HG02571 (cell line): ENCODE measurements around the gene MCUB.
"Not testable (repeated sequence)": the region's sequence is repeated elsewhere in the genome, so short reads cannot be mapped to it uniquely, and the experiment has no call there.

ENCODE experiments used
- ATAC-seq: cut with Tn5 transposase; IDR thresholded peaks from one replicate; pipeline ENCODE4 v1.9.1; 2021; ENCODE audit warnings: mild to moderate bottlenecking, moderate library complexity; ENCODE audit not compliant: unreplicated experiment

Gene MCUB

DNA sequence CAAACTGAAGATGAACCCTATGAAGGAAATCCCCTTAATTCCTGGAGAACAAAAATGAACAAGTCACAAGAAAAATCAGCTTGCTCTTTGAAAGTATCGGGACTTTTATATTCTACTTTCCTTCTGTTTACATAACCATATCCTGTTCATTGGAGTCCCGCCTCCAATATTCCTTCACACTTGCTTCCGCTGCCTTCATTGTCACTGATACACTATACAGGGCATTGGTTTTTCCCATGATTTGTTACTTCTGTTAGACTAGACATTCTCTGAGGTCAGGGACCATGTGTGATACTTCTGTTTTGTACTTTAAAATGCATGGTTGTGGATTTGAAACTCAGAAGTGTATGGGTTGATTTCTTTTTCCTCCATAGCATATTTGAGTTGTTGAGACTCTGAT is 18.8 kb downstream of the MCUB start:
- no peak for ATAC-seq

DNA sequence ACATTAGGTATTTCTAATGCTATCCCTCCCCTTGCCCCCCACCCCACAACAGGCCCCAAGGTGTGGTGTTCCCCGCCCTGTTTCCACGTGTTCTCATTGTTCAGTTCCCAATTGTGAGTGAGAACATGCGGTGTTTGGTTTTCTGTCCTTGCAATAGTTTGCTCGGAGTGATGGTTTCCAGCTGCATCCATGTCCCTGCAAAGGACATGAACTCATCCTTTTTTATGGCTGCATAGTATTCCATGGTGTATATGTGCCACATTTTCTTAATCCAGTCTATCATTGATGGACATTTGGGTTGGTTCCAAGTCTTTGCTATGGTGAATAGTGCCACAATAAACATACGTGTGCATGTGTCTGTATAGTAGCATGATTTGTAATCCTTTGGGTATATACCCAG is 20.0 kb downstream of the MCUB start:
- not testable (repeated sequence) for ATAC-seq

DNA sequence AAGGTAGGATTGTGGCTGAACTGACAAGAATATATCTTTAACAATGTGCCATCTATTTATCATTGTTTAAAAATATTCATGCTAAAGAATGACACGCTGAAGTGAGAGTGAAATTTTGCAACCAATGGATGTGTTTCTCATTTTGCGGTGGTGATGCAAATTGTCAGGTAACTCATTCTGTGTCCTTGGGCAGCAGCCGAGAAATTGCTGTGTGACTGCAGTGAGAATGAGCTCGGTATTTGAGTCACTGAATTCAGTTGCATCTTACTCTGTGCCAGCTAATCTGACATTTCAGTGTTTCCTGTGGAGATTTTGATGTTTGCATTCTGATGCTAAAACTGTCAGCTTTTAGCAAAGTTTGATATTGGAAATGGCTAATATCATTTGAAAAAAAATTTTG is 28.1 kb downstream of the MCUB start:
- peak; percentile 90 for ATAC-seq

DNA sequence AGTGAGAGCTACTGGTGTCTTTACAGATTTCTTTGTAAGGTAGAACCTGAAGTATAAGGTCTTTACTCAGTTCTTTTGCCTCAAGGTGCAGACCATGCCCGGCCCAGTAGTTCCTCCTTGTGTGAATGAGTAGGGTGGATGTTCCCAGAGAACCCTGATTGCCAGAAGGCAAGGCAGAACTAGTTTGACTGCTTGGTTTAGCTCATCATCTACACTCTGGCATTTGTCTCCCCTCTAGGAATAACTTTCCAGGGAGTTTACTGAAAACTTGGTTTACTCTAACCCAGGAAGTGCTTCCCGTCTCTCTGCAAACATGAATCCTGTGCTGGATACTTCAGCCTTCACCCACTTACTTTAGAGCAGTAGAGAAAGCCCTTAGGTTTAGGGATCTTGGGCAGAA is 29.1 kb downstream of the MCUB start:
- ATAC-seq, result no peak

DNA sequence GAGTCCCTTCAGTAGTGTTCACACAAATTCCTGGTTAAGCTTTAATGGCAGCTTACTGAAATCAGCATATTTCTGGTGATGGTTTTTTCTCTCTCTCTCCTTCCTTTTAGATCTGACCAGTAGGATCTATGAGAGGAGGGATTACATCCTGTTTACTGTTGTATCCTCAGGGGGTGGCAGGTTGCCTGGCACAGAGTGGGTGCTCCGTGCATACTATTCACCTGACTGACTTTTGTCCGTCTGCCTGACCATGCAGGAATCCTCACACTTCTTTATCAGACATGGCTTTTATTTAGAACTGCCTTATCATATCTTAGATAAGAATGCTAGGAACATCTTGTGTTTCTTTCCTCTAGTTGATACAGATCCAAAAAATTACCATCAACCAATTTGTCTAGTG is 29.6 kb downstream of the MCUB start:
- ATAC-seq, result no peak

DNA sequence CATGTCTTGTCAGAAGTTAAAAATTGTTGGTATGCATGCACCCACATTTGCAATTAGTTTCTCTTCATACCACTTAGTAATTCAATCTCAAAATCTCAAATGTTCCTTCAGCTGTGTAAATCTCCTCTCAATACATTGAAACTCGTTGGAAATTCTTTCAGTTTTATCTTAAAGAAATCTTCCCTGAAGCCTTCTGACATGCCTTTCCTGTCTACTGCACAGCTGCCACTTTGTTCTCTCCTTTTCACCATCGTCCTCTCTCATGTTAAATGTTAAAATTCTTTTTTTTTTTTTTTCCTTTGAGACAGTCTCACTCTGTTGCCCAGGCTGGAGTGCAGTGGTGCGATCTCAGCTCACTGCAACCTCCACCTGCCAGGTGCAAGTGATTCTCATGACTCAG is 30.9 kb downstream of the MCUB start:
- no peak for ATAC-seq

DNA sequence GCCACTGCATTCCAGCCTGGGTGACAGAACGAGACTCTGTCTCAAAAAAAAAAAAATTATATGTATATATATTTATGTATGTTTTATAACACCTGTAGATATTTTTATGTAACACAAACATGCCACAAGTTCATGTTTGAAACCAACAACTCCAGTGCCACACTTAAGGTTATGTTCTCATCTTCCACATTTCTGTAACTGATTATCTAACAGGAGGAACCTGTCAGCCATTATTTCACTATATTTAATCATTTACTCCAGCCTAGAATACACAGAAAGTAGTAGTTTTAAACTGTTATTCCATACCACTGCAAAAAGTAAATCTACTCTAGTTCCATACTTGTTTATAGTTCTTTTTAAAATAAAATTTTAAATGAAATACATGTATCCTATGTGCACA is 32.3 kb downstream of the MCUB start:
- no peak for ATAC-seq

DNA sequence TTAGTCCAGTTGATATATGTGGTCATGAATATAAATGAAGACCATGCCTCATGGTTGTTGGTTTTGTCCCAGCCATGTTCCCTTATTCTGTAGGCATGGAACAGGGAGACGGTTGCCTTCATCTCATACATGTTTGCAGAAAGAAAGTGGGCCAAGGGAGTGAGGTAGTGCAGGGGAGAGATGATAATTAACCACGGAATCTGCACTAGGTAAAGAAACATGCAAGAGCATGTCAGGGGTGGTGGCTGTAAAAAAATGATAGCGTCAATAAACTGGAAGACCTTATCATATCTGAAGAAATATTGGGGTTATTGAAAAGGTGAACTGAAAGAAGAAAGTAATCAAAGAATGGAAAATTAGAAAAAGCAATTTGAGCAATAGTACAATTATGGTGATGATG is 35.1 kb downstream of the MCUB start:
- ATAC-seq, result not testable (repeated sequence)

DNA sequence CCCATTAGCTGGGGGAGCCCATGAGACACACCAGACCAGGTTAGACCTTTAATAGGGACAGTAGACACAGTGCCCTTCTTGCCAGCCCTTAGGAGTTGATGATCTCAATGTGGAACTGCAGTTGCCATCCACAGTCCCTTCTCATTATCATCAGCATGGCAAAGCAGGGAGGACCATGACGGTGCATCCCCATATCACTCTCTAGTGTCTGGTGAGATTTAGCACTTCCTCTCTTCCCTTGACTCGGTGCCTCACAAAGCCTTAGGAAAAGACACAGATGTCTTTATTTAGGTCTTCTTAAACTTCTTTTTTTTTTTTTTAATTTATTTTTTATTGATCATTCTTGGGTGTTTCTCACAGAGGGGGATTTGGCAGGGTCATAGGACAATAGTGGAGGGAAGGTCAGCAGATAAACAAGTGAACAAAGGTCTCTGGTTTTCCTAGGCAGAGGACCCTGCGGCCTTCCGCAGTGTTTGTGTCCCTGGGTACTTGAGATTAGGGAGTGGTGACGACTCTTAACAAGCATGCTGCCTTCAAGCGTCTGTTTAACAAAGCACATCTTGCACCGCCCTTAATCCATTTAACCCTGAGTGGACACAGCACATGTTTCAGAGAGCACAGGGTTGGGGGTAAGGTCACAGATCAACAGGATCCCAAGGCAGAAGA is 36.5 kb downstream of the MCUB start:
- not testable (repeated sequence) for ATAC-seq

DNA sequence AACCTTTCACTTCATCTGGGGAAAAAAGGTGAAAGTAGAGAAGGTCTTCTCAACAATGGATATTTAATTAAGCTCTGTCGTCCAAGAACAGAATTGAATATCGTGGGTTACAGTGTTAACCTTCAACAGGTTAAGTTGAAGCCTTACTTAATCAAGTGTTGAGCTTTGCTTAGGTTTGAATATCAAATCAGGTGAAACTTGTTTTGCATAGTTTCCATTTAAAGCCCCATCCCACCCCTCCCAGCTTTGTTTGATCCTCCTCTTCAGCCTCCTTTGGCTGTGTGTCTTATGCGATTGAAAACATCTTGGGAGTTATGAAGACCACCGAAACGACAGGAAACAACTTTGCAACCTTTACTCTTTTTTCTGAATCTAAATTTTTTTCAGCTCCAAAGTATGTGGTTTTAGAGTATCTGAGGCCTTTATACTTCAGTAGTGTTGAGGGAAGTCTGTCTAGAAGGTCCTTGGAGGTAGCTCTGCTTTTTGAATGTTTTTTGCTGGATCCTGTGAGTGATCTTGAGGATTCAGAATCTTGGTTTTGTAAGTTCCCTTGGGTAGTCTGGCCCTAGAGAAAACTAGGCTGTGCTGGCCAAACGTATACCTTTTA is 39.1 kb downstream of the MCUB start:
- no peak for ATAC-seq

DNA sequence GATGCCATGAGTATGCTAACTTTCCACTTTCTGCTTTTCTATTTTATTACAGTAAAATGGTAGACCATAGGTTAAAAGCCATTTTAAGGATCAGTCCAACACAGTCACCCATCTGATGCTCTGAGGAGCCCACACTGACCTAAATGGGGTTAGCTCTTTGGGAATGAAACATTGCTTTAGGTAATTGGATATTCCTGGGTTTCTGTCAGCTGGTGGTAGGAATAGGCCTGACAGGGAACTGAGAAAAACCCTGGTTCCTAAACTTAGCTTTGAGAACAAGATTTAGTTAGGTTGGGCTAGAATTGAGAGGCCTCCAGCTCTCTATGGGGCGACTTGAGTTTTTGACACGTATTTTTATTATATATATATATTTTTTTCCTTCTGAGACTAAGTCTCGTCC is 40.4 kb downstream of the MCUB start:
- ATAC-seq, result no peak

DNA sequence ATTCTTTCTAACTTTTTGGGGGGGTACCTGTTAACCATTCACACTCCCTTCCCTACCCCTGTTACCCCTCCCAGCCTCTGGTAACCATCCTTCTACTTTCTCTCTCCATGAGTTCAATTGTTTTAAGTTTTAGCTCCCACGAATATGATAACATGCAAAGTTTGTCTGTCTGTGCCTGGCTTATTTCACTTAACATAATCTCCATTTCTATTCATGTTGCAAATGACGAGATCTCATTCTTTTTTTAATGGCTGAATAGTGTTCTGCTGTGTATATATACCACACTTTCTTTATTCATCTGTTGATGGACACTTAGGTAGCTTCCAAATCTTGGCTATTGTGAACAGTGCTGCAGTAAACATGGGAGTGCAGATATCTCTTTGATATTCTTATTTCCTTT is 41.3 kb downstream of the MCUB start:
- no peak for ATAC-seq

DNA sequence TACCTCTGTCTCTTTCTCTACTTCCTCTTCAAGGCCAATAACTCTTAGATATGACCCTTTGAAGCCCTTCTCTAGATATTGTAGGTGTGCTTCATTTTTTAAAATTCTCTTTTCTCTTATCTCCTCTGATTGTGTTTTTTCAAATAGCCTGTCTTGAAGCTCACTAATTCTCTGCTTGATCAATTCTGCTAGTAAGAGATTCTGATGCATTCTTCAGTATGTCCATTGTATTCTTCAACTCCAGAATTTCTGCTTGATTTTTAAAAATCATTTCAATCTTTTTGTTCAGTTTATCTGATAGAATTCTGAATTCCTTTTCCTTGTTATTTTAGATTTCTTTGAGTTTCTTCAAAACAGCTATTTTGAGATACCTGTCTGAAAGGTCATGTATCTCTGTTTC is 47.9 kb downstream of the MCUB start:
- ATAC-seq, result no peak

DNA sequence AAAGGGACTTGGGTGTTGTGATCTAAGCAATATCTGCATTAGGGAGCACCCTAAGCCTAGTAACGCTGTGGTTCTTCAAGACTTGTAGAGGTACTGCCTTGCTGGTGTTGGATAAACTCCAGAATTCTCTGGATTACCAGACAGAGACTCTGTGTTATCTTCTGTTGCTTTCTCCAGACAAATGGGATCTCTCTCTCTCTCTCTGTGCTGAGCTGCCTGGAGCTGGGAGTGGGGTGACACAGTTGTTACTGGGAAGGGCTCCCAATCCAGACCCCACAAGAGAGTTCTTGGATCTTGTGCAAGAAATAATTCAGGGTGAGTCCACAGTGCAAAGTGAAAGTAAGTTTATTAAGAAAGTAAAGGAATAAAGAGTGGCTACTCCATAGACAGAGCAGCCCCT is 48.8 kb downstream of the MCUB start:
- no peak for ATAC-seq

DNA sequence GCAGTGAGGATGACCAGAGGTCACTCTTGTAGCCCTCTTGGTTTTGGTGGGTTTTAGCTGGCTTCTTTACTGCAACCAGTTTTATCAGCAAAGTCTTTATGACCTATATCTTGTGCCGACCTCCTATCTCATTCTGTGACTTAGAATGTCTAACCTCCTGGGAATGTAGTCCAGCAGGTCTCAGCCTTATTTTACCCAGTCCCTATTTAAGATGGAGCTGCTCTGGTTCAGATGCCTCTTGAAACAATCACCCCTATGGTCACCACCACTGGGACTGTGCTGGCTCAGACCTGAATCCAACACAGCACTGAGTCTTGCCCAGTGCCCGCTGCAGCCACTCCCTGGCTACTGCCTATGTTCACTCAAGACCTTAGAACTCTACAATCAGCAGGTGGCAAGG is 49.4 kb downstream of the MCUB start:
- ATAC-seq, result no peak

DNA sequence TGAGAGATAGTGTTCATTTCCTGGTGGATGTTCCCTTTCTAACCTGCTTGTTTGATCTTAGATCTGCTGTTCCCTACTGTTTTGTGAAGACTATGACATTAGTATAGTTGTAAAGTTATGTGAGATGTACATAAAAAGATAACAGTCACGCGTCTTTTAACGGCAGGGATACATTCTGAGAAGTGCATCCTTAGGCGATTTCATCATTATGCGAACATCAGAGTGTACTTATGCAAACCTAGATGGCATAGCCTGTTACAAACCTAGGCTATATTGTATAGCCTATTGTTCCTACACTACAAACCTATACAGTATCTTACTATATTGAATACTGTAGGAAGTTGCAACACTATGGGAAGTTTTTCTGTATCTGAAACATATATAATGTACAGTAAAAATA is 50.4 kb downstream of the MCUB start:
- no peak for ATAC-seq

DNA sequence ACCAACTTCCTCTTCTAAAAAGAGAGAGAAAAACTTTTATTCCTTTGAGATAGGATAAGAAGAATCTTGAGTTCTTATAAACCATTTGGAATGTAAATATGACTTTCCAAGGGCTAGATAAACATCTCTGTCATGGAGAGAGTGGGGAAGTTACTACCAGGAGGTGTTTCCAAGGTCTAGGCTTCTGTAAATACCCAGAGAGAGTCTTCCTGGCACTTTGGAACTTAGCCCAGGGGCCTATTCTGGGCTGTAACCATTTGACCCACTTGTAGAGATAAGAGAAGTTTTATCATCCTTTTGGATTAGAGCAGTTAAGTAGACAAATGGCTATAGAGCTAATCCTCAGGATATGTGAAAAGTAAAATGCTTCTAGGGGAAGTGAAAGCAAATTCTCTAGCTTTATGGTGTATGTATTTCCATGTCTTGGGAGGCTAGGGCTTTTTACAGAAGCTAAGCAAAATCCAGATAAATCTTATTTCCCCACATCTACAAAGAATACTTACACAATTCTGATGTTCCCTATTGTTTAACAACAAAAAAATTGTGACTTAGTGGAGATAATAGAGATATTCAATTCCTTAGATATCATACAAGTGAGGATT is 51.1 kb downstream of the MCUB start:
- ATAC-seq, result no peak

DNA sequence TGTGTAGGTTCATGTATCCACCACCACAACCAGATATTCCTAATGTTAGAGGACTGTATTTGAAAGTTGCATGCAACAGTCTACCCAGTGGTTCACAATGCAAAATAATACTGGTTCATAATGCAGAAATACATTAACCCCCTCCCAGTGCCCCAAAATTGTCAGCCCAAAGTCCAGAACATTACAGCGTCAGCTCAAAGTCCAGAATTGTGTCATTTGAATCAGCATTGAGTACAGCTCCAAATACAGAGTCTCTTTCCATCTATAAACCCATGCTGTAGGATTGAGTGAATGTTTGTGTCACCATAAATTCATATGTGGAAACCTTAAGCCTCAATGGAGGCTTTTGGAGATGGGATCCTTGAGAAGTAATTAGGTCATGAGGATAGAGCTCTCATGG is 54.0 kb downstream of the MCUB start:
- ATAC-seq, result no peak

DNA sequence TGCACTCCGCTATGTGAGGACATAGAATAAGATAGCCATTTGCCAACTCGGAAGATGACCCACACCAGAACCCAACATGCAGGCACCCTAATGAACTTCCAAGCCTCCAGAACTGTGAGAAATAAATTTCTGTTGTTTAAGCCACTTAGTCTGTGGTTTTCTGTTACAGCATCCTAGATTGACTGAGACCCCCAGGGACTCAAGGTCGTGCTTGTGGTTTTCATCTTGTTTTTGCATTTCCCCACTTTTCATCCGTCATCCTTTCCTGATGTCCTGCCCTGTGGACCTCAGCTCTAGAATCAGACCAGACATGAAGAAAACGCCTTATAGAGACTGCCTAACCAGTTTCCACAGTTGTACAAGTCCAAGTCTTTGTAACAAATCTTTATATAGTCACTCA is 54.4 kb downstream of the MCUB start:
- ATAC-seq, result no peak

DNA sequence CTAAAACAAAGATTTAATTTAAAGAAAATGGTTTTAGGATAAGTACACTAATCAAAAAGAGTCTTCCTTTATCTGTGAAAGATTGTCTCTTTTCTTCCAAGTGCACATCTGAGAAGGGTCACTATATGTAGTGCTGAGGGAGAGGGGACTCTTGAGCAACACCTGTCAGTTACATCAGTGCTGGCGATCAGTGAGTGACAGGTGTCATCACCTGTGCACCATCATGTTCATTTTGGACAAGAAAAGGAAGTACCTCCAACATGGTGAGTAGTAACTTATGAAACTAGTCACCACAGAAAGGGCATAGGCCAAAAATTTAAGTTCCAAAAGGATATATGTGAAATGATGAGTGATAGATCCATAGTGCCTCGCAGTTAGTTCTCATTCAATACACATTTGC is 55.7 kb downstream of the MCUB start:
- no peak for ATAC-seq

DNA sequence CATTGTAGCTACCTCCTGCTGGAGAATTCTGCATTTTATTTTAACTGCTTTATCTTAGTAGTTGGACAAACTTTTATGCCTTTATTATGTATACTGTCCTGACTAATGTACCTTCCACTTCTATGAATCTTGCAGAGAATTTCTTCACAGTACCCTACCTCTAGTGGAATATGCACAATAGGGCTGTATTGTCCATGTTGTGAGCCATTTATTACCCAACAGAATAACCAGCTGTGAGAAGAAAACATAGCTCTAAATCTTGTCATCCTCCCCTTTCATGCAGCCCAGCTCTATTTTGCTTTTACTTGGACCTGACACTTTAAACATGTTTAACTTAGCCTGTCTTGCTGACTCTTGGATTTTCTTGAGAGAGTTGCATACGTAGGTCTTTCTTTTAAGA is 56.2 kb downstream of the MCUB start:
- no peak for ATAC-seq

DNA sequence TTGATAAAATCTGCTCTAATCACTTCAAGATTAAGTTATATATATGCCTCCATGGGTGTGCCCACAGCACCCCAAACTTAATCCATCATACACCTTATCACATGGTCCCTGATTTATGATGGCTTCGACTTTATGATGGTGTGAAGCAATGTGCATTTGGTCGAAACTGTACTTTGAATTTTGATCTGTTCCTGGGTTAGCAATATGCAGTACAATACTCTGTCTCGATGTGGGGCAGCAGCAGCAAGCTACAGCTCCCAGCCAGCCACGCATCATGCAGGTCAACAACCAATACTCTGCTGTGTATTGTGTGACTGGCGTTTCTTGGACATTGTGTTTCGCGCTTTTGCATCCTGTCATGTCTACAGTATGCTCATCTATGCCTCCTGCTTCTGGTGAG is 62.6 kb downstream of the MCUB start:
- ATAC-seq, result no peak

DNA sequence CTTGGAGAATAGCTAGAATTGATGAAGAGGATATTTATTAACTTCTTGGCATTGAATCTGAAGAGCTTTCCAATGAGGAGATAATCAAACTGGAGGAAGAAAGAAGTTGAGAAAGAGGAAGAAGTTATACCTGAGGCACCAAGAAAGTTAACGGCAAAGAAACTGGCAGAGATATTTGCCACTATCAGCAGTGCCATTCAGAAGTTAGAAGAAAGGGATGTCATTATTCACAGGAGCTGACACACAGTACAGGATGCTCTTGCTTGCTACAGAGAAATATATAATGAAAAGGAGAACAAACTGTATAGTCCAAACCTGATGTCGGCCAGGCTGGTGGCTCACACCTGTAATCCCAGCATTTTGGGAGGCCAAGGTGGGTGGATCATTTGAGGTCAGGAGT is 64.5 kb downstream of the MCUB start:
- no peak for ATAC-seq
